ENCODE results near the gene METTL23.

DNA sequence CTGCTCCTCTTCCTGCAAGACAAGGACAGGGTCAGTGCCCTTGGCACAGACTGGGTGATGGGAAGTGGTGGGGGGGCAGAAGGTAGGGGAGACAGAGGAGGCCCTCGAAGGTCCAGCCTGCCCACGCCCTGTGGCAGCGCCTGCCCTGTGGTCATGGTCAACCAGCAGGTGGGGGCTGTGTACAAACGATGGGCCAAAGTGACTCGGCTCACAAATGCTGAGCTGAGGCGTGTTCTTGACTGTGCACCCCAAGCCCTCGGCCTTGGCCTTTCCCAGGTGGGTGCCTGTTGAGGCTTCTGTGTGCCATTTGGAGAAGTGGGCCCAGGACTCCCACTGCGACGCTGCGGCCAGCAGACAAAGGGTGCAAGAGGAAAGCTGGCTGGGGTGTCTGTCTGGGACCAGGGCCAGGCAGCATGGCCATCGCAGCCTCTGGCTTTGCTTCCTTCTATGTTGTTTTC lies 38.4 kb upstream of the METTL23 start:
- no peak for TF ChIP-seq RARB (CRISPR knock-in tag; IDR thresholded peaks at IDR 0.05)
- TF ChIP-seq, protein P1, sequence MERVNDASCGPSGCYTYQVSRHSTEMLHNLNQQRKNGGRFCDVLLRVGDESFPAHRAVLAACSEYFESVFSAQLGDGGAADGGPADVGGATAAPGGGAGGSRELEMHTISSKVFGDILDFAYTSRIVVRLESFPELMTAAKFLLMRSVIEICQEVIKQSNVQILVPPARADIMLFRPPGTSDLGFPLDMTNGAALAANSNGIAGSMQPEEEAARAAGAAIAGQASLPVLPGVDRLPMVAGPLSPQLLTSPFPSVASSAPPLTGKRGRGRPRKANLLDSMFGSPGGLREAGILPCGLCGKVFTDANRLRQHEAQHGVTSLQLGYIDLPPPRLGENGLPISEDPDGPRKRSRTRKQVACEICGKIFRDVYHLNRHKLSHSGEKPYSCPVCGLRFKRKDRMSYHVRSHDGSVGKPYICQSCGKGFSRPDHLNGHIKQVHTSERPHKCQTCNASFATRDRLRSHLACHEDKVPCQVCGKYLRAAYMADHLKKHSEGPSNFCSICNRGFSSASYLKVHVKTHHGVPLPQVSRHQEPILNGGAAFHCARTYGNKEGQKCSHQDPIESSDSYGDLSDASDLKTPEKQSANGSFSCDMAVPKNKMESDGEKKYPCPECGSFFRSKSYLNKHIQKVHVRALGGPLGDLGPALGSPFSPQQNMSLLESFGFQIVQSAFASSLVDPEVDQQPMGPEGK (CRISPR knock-in tag; IDR thresholded peaks at IDR 0.05; ENCODE audit: borderline replicate concordance): no peak
- TF ChIP-seq, protein P2, sequence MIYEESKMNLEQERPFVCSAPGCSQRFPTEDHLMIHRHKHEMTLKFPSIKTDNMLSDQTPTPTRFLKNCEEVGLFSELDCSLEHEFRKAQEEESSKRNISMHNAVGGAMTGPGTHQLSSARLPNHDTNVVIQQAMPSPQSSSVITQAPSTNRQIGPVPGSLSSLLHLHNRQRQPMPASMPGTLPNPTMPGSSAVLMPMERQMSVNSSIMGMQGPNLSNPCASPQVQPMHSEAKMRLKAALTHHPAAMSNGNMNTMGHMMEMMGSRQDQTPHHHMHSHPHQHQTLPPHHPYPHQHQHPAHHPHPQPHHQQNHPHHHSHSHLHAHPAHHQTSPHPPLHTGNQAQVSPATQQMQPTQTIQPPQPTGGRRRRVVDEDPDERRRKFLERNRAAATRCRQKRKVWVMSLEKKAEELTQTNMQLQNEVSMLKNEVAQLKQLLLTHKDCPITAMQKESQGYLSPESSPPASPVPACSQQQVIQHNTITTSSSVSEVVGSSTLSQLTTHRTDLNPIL (CRISPR knock-in tag; IDR thresholded peaks at IDR 0.05; ENCODE audit: low read depth): no peak
- TF ChIP-seq, protein P3, sequence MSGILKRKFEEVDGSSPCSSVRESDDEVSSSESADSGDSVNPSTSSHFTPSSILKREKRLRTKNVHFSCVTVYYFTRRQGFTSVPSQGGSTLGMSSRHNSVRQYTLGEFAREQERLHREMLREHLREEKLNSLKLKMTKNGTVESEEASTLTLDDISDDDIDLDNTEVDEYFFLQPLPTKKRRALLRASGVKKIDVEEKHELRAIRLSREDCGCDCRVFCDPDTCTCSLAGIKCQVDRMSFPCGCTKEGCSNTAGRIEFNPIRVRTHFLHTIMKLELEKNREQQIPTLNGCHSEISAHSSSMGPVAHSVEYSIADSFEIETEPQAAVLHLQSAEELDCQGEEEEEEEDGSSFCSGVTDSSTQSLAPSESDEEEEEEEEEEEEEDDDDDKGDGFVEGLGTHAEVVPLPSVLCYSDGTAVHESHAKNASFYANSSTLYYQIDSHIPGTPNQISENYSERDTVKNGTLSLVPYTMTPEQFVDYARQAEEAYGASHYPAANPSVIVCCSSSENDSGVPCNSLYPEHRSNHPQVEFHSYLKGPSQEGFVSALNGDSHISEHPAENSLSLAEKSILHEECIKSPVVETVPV (CRISPR knock-in tag; IDR thresholded peaks at IDR 0.05): no peak
- no peak for TF ChIP-seq TSHZ2 (CRISPR knock-in tag; IDR thresholded peaks at IDR 0.05)
